H1 (cell line): Measurements from ENCODE around the gene UMPS. TPM values are rescaled to one million over a fixed set of nuclear protein-coding genes. Genes with fewer than 3 reads are reported as not detected.

Experiments
- CTCF ChIA-PET: fragments of 300-600 bp; sonication (Branson Sonifier 250); formaldehyde crosslinking; loops from one replicate; lab custom pipeline; 2021; ENCODE audit not compliant: partially characterized antibody; lab: Charles Lee
- POLR2A ChIA-PET: fragments of 300-600 bp; sonication (Branson Sonifier 250); formaldehyde crosslinking; loops from one replicate; lab custom pipeline; 2021; ENCODE audit warnings: inconsistent platforms; ENCODE audit not compliant: partially characterized antibody; lab: Charles Lee
- DNase-seq, 2 experiments: peaks; one replicate each; pipeline versions ENCODE4 v3.0.0 to v3.0.0-alpha.2; 2010 to 2022; ENCODE audit warnings: low spot score in 2 of 2, low read depth in 1 of 2, mixed read lengths in 1 of 2
- FAIRE-seq: peaks from 2 replicates; lab custom pipeline; 2011; peaks lifted over from hg19 to GRCh38; lab: Jason Lieb, UNC
- H2AFZ ChIP-seq: 2 replicates; pipeline ENCODE4 v1.8.1; 2012; ENCODE audit warnings: low read length, inconsistent platforms
- H2AK5ac ChIP-seq: 2 replicates; pipeline ENCODE4 v1.6.1; 2013; ENCODE audit warnings: low read depth, low read length
- H2BK120ac ChIP-seq: replicated peaks from 2 replicates; pipeline ENCODE3; 2013; ENCODE audit warnings: low read depth, low read length, inconsistent platforms
- H2BK12ac ChIP-seq: 2 replicates; pipeline ENCODE4 v1.6.1; 2013; ENCODE audit warnings: low read depth, low read length
- H2BK15ac ChIP-seq: 2 replicates; pipeline ENCODE4 v1.6.1; 2013; ENCODE audit warnings: low read length
- H2BK20ac ChIP-seq: 2 replicates; pipeline ENCODE4 v1.6.1; 2013; ENCODE audit warnings: low read length
- H2BK5ac ChIP-seq: 2 replicates; pipeline ENCODE4 v1.6.1; 2013; ENCODE audit warnings: low read depth, low read length
- H3K14ac ChIP-seq: 2 replicates; pipeline ENCODE4 v1.6.1; 2013; ENCODE audit warnings: inconsistent platforms; ENCODE audit not compliant: insufficient read length
- H3K18ac ChIP-seq: 2 replicates; pipeline ENCODE4 v1.6.1; 2013; ENCODE audit warnings: low read length; ENCODE audit errors: extremely low read depth
- H3K23ac ChIP-seq: 2 replicates; pipeline ENCODE4 v1.6.1; 2013; ENCODE audit warnings: inconsistent platforms; ENCODE audit not compliant: insufficient read length
- H3K23me2 ChIP-seq: 2 replicates; pipeline ENCODE4 v1.6.1; 2013; ENCODE audit warnings: low read depth, low read length
- H3K27ac ChIP-seq: 2 replicates; pipeline ENCODE4 v1.6.1; 2011; ENCODE audit warnings: low read depth, low read length, inconsistent platforms
- H3K27me3 ChIP-seq, 4 experiments: replicated peaks in 1 of 4; 1 replicate in 1 of 4; 2 replicates in 3 of 4; pipeline versions ENCODE4 v1.6.1 to v1.8.1; 2011 to 2013; ENCODE audit warnings: low read length in 3 of 4, mild to moderate bottlenecking in 3 of 4, inconsistent platforms in 2 of 4, mixed read lengths in 2 of 4, moderate library complexity in 1 of 4; ENCODE audit not compliant: control insufficient read depth in 3 of 4, insufficient read depth in 3 of 4; ENCODE audit errors: extremely low read depth in 1 of 4
- H3K36me3 ChIP-seq, 4 experiments: 2 replicates each; pipeline versions ENCODE4 v1.6.1 to v1.8.1; 2011 to 2013; ENCODE audit warnings: mild to moderate bottlenecking in 4 of 4, low read length in 3 of 4, moderate library complexity in 2 of 4, control low read depth in 1 of 4, inconsistent platforms in 1 of 4; ENCODE audit not compliant: insufficient read depth in 4 of 4, control insufficient read depth in 2 of 4
- H3K4ac ChIP-seq: replicated peaks from 2 replicates; pipeline ENCODE3; 2013; ENCODE audit warnings: low read length, low read depth, mixed read lengths, inconsistent platforms; ENCODE audit not compliant: insufficient read length
- H3K4me1 ChIP-seq, 4 experiments: replicated peaks in 1 of 4; 1 replicate in 1 of 4; 2 replicates in 3 of 4; pipeline versions ENCODE4 v1.6.1 to v1.8.1; 2011 to 2013; ENCODE audit warnings: low read length in 3 of 4, inconsistent platforms in 2 of 4, mixed read lengths in 1 of 4; ENCODE audit not compliant: insufficient read depth in 4 of 4, control insufficient read depth in 3 of 4
- H3K4me2 ChIP-seq, 2 experiments: 2 replicates each; pipeline versions ENCODE4 v1.6.1 to v1.8.1; 2011 to 2013; ENCODE audit warnings: low read depth in 2 of 2, low read length in 2 of 2, control low read depth in 1 of 2, inconsistent platforms in 1 of 2, mild to moderate bottlenecking in 1 of 2; ENCODE audit not compliant: insufficient read depth in 1 of 2
- H3K4me3 ChIP-seq, 4 experiments: fragments of 200-600, 300-600 bp in 1 of 4; sonication (generic), shearing (Covaris generic), sonication (Bioruptor Twin) in 1 of 4; 2 replicates each; pipeline versions ENCODE4 v1.5.1 to v1.8.1; 2011 to 2016; ENCODE audit warnings: low read length in 4 of 4, low read depth in 3 of 4, control low read depth in 2 of 4, inconsistent platforms in 2 of 4, mild to moderate bottlenecking in 2 of 4, mixed read lengths in 1 of 4, moderate library complexity in 1 of 4; ENCODE audit not compliant: insufficient read depth in 2 of 4; ENCODE audit errors: extremely low read depth in 1 of 4
- H3K56ac ChIP-seq: replicated peaks from 2 replicates; pipeline ENCODE3; 2013; ENCODE audit warnings: low read depth, mild to moderate bottlenecking, mixed read lengths, low read length, inconsistent platforms; ENCODE audit not compliant: insufficient read length
- H3K79me1 ChIP-seq: 2 replicates; pipeline ENCODE4 v1.6.1; 2013; ENCODE audit warnings: low read depth, low read length, control low read depth
- H3K79me2 ChIP-seq, 2 experiments: 2 replicates each; pipeline versions ENCODE4 v1.6.1 to v1.8.1; 2012 to 2013; ENCODE audit warnings: low read length in 2 of 2, mild to moderate bottlenecking in 2 of 2, inconsistent platforms in 1 of 2; ENCODE audit not compliant: insufficient read depth in 2 of 2, control insufficient read depth in 1 of 2
- H3K9ac ChIP-seq, 4 experiments: replicated peaks in 1 of 4; 1 replicate in 1 of 4; 2 replicates in 3 of 4; pipeline versions ENCODE4 v1.6.1 to v1.8.1; 2011 to 2013; ENCODE audit warnings: low read depth in 3 of 4, low read length in 3 of 4, control low read depth in 2 of 4, mild to moderate bottlenecking in 2 of 4, moderate library complexity in 2 of 4, inconsistent platforms in 1 of 4; ENCODE audit errors: extremely low read depth in 1 of 4
- H3K9me3 ChIP-seq, 2 experiments: 2 replicates each; pipeline versions ENCODE4 v1.6.1 to v1.8.1; 2012 to 2013; ENCODE audit warnings: mild to moderate bottlenecking in 2 of 2, moderate library complexity in 2 of 2, control low read depth in 1 of 2, inconsistent platforms in 1 of 2, low read depth in 1 of 2, low read length in 1 of 2, mixed read lengths in 1 of 2; ENCODE audit not compliant: insufficient read depth in 2 of 2
- H4K20me1 ChIP-seq, 2 experiments: replicated peaks in 1 of 2; 2 replicates each; pipeline versions ENCODE3 to v1.8.1; 2011 to 2013; ENCODE audit warnings: inconsistent platforms in 2 of 2, low read length in 2 of 2, mild to moderate bottlenecking in 1 of 2; ENCODE audit not compliant: insufficient read depth in 2 of 2, control insufficient read depth in 1 of 2
- H4K5ac ChIP-seq: 2 replicates; pipeline ENCODE4 v1.6.1; 2013; ENCODE audit warnings: low read length, low read depth, mixed read lengths, inconsistent platforms; ENCODE audit not compliant: insufficient read length
- H4K8ac ChIP-seq: 2 replicates; pipeline ENCODE4 v1.8.0; 2013; ENCODE audit warnings: mild to moderate bottlenecking, moderate library complexity, low read length, inconsistent platforms; ENCODE audit not compliant: insufficient read depth; ENCODE audit errors: extremely low read depth
- H4K91ac ChIP-seq: replicated peaks from 2 replicates; pipeline ENCODE3; 2013; ENCODE audit warnings: low read length, mixed read lengths, inconsistent platforms; ENCODE audit not compliant: insufficient read length
- BCL11A ChIP-seq, 2 experiments: IDR thresholded peaks; one replicate each; pipeline ENCODE4 v1.6.1; 2011; ENCODE audit warnings: low read depth in 2 of 2, low read length in 2 of 2, mild to moderate bottlenecking in 2 of 2
- CHD1 ChIP-seq: IDR thresholded peaks from 2 replicates; pipeline ENCODE4 v1.6.1; 2012; ENCODE audit warnings: low read depth, low read length, improper control_type of control experiment
- CHD2 ChIP-seq: IDR thresholded peaks from 2 replicates; pipeline ENCODE4 v1.6.1; 2012; ENCODE audit warnings: low read length, improper control_type of control experiment
- CTBP2 ChIP-seq: IDR thresholded peaks from 2 replicates; pipeline ENCODE4 v1.7.0; 2011; ENCODE audit warnings: borderline replicate concordance, mild to moderate bottlenecking, moderate library complexity, mixed read lengths, low read length; ENCODE audit not compliant: insufficient read depth, insufficient read length
- NANOG ChIP-seq: IDR thresholded peaks from 2 replicates; pipeline ENCODE4 v1.6.1; 2011; ENCODE audit warnings: low read length, low read depth, mild to moderate bottlenecking, inconsistent platforms; ENCODE audit not compliant: insufficient read depth, poor library complexity, severe bottlenecking
- NRF1 ChIP-seq: IDR thresholded peaks from 2 replicates; pipeline ENCODE4 v1.6.1; 2011; ENCODE audit warnings: mild to moderate bottlenecking, low read depth, low read length, improper control_type of control experiment
- POU5F1 ChIP-seq: IDR thresholded peaks from 2 replicates; pipeline ENCODE4 v1.6.1; 2011; ENCODE audit warnings: low read depth, mild to moderate bottlenecking, low read length, moderate library complexity
- SIN3A ChIP-seq, 2 experiments: IDR thresholded peaks in 1 of 2; conservative IDR thresholded peaks in 1 of 2; 2 replicates each; pipeline ENCODE4 v1.6.1; 2011 to 2012; ENCODE audit warnings: low read length in 2 of 2, improper control_type of control experiment in 1 of 2, low read depth in 1 of 2, mild to moderate bottlenecking in 1 of 2
- SP2 ChIP-seq: IDR thresholded peaks from 2 replicates; pipeline ENCODE4 v1.6.1; 2012; ENCODE audit warnings: mild to moderate bottlenecking, low read length, inconsistent platforms
- TAF1 ChIP-seq: IDR thresholded peaks from 2 replicates; pipeline ENCODE4 v1.6.1; 2011; ENCODE audit warnings: mild to moderate bottlenecking, low read depth, low read length
- YY1 ChIP-seq: IDR thresholded peaks from 2 replicates; pipeline ENCODE4 v1.6.1; 2011; ENCODE audit warnings: low read depth, mild to moderate bottlenecking, low read length
- WGBS, 2 experiments: shearing (Covaris generic) in 1 of 2; methylation state at CpG; one replicate each; pipeline versions ENCODE4 v1.1.6 to v1.1.7; 2013 to 2015; ENCODE audit warnings: low lambda C conversion rate in 2 of 2, mixed read lengths in 2 of 2, inconsistent platforms in 1 of 2, low coverage in 1 of 2, missing lambda C conversion rate in 1 of 2; ENCODE audit not compliant: insufficient replicate concordance in 2 of 2, insufficient coverage in 1 of 2, insufficient read length in 1 of 2; ENCODE audit errors: extremely low coverage in 1 of 2, missing lambda C conversion rate in 1 of 2; 5-methylcytosine and 5-hydroxymethylcytosine counted together
- polyA plus RNA-seq, 7 experiments: library from polyadenylated mRNA; depleted of rRNA in 3 of 7; stranded (reverse) in 5 of 7; unstranded in 2 of 7; fragments of >200 nt in 5 of 7; fragments of 200-250 nt in 2 of 7; gene quantifications; 1 replicate in 5 of 7; 2 replicates in 1 of 7; 4 replicates in 1 of 7; pipeline versions ENCODE4 v1.2.1 to v1.2.3, GENCODE V29; 2011 to 2013; ENCODE audit warnings: missing spikeins in 2 of 7, mixed read lengths in 2 of 7
- total RNA-seq: library from RNA; stranded (reverse); fragmentation: NEBNext Ultra II Directional; extraction: Animal tissue kit (Norgen Biotek cat#: 25700); gene quantifications from 2 replicates; pipeline ENCODE4 v1.2.1, GENCODE V29; 2021

The UMPS gene
- total and polyA plus RNA-seq, 2 of the 8 experiments (the other 6 are each of a cell fraction or from before 2014, with no cell fraction given), result 32.8 to 59.0 TPM

DNA sequence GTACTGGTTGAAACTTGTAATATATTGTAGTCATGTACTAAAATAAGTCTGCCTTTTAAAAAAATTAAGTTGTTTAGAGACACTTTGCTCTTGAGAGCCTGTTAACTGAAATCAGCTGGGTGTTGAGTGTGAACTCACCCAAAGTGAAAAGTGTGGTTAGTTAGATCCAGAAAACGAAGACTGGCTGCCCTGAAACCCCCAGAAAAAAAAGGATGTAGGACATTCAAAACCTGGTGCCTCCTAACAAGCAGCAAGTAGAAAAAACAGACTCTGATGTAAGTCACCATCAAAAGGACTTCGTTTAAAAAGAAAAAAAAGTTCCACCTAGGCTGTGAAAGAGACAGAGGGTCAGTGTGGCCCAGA is 40.8 kb downstream of the UMPS start:
- H2BK5ac ChIP-seq, result no peak overlapping the region
- H3K79me2 ChIP-seq, result no peaks in the 10 kb centered on the region
- 81% methylated on average over 2 of the region's 2 CpGs; no CpG with 5 or more reads in 1 of the 2 experiments for WGBS, 2 experiments
- no peak overlapping the region for H2AFZ ChIP-seq
- H3K14ac ChIP-seq, result no peak overlapping the region
- H4K20me1 ChIP-seq, result peaks cover 1 to 9% of the 10 kb centered on the region in 2 experiments
- no peak overlapping the region for H2AK5ac ChIP-seq
- no peak overlapping the region for H3K56ac ChIP-seq
- ChIA-PET CTCF (interaction anchor here (0.6 to 3.7 kb wide), 8 partner anchors 11 to 1610 kb away, joined by 3 to 36 read pairs (median 4); no protein-coding TSS in a partner anchor), POLR2A (interaction anchor here (1.5 kb wide), 1 partner anchor 16 kb away, joined by 4 read pairs; no protein-coding TSS in a partner anchor)
- H4K5ac ChIP-seq, result no peak overlapping the region
- FAIRE-seq, result no peak
- H3K4me3 ChIP-seq, result no peak overlapping the region
- H3K4me2 ChIP-seq, result no peak overlapping the region
- H2BK20ac ChIP-seq, result no peak overlapping the region
- no peaks in the 10 kb centered on the region for H3K27me3 ChIP-seq
- H2BK120ac ChIP-seq, result no peak overlapping the region
- peaks cover 2 to 12% (median 7%) of the 10 kb centered on the region in 4 experiments; a peak in 6 of 8 replicates for H3K36me3 ChIP-seq
- H3K4me1 ChIP-seq, result peaks cover 6 to 14% (median 8%) of the 10 kb centered on the region in 4 experiments; a peak in 6 of 7 replicates
- no peaks in the 10 kb centered on the region for H3K9me3 ChIP-seq
- no peak overlapping the region for H2BK12ac ChIP-seq
- no peak overlapping the region for H3K9ac ChIP-seq
- H3K23ac ChIP-seq, result no peak overlapping the region
- H4K91ac ChIP-seq, result no peak overlapping the region
- H3K18ac ChIP-seq, result no peak overlapping the region
- H4K8ac ChIP-seq, result no peak overlapping the region
- peaks cover 3% of the 10 kb centered on the region; the same call in 1 of the 2 replicates for H3K23me2 ChIP-seq
- H3K4ac ChIP-seq, result no peak overlapping the region
- H3K27ac ChIP-seq, result no peak overlapping the region
- H3K79me1 ChIP-seq, result peaks cover 5% of the 10 kb centered on the region; the same call in 1 of the 2 replicates
- no peak overlapping the region for H2BK15ac ChIP-seq
- DNase-seq, result no peak
- TF ChIP-seq TAF1, result no peak
- TF ChIP-seq NRF1, result no peak
- TF ChIP-seq BCL11A (IDR thresholded peaks at IDR 0.05; ENCODE audit: low read depth in 2 of 2, low read length in 2 of 2), result no peak
- TF ChIP-seq POU5F1, result no peak
- no peak for TF ChIP-seq SP2
- no peak for TF ChIP-seq SIN3A (conservative IDR thresholded peaks at IDR 0.05 in 1 of 2, IDR thresholded peaks at IDR 0.05 in 1 of 2; ENCODE audit: low read depth in 1 of 2, low read length in 2 of 2)
- no peak for TF ChIP-seq NANOG
- no peak for TF ChIP-seq CTBP2
- TF ChIP-seq YY1, result no peak
- TF ChIP-seq CHD2, result no peak
- no peak for TF ChIP-seq CHD1
